A673 (cell line): ENCODE data around the gene EFHC1.

Experiments used
- EZH2 ChIP-seq: fragments of 200-600 bp; sonication (generic); IDR thresholded peaks from 2 replicates; pipeline ENCODE4 v1.6.1; 2017; ENCODE audit warnings: borderline replicate concordance, low read depth, mild to moderate bottlenecking, mixed read lengths, antibody characterized with exemption, low read length; ENCODE audit not compliant: poor library complexity, severe bottlenecking
- TF ChIP-seq, protein P1 (sequence below): fragments of 300-800, 200-600 bp; sonication (generic); conservative IDR thresholded peaks from 2 replicates; pipeline ENCODE4 v1.5.1; 2017; ENCODE audit warnings: low read depth, mild to moderate bottlenecking, antibody characterized with exemption, low read length, moderate library complexity, mixed read lengths

DNA sequence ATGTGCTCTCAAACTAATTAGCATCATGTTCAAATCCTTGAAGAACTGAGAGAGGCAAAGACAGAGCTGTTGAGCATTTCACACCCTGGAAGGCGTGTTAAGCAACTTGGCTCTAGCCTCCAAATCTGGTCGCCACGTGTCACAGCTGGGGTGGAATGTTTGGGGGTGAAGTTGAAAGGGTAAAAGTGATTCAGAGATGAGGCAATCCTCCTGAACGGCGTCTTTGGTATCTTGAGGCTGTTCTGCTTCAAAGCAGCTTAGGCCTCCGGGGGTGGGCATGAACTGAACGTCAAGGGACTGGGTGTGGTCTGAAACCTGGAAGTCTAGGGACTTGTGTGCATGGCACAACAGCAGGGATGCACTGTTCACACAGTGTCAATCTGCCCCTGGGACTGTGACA is 94.4 kb downstream of the EFHC1 start:
- TF ChIP-seq EZH2, result no peak
- TF ChIP-seq, protein P1, sequence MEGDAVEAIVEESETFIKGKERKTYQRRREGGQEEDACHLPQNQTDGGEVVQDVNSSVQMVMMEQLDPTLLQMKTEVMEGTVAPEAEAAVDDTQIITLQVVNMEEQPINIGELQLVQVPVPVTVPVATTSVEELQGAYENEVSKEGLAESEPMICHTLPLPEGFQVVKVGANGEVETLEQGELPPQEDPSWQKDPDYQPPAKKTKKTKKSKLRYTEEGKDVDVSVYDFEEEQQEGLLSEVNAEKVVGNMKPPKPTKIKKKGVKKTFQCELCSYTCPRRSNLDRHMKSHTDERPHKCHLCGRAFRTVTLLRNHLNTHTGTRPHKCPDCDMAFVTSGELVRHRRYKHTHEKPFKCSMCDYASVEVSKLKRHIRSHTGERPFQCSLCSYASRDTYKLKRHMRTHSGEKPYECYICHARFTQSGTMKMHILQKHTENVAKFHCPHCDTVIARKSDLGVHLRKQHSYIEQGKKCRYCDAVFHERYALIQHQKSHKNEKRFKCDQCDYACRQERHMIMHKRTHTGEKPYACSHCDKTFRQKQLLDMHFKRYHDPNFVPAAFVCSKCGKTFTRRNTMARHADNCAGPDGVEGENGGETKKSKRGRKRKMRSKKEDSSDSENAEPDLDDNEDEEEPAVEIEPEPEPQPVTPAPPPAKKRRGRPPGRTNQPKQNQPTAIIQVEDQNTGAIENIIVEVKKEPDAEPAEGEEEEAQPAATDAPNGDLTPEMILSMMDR, result no peak
